ENCODE measurements around the gene SLC44A3. TPM values are rescaled to one million over a fixed set of nuclear protein-coding genes. Genes with fewer than 3 reads are reported as not detected.
A peak's percentile ranks its signal among the peaks of the same experiment; 100 is the strongest.

SLC44A3 gene
- total RNA-seq, 6 experiments from 2014 or later: 1.9 to 8.7 (median 7.4) TPM

DNA sequence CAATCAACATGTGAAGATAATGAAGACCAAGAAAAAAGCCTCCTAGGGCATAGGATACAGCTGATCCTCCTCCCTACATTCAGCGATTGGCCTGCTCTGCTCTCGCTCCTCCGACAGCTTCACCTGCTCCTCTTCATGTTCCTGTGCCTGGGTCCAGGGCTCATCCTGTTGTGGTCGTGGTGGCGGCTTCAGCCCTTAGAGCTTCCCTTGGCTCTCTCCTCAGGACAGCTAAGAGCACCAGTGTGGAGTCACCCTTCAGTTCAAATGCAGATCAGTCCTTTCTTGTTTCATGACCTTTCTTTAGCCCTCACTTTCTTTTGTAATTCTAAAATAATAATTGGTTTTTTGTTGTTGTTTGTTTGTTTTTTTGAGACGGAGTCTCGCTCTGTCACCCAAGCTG lies 88.0 kb downstream of the SLC44A3 start:
- intact Hi-C loops (cut with DNase I): no loop called here
- 86% methylated on average over 7 of the region's 7 CpGs for WGBS (ENCODE audit: insufficient coverage, low coverage, low lambda C conversion rate, missing lambda C conversion rate)

GRCh38 chr1:94908965-94909364 lies 88.8 kb downstream of the SLC44A3 start:
- no peak for DNase-seq
- no peaks in the 10 kb centered on the region for H3K36me3 ChIP-seq
- H3K4me1 ChIP-seq: peaks cover 0 to 27% (median 3%) of the 10 kb centered on the region in 4 donors
- ATAC-seq: no peak
- 90% methylated on average over 2 of the region's 2 CpGs for WGBS (ENCODE audit: insufficient coverage, low coverage, low lambda C conversion rate, missing lambda C conversion rate)
- intact Hi-C loops (cut with DNase I): no loop called here
- H3K4me3 ChIP-seq: no peak overlapping the region
- no peaks in the 10 kb centered on the region for H3K9me3 ChIP-seq
- H3K27me3 ChIP-seq: no peaks in the 10 kb centered on the region
- TF ChIP-seq, protein P1, sequence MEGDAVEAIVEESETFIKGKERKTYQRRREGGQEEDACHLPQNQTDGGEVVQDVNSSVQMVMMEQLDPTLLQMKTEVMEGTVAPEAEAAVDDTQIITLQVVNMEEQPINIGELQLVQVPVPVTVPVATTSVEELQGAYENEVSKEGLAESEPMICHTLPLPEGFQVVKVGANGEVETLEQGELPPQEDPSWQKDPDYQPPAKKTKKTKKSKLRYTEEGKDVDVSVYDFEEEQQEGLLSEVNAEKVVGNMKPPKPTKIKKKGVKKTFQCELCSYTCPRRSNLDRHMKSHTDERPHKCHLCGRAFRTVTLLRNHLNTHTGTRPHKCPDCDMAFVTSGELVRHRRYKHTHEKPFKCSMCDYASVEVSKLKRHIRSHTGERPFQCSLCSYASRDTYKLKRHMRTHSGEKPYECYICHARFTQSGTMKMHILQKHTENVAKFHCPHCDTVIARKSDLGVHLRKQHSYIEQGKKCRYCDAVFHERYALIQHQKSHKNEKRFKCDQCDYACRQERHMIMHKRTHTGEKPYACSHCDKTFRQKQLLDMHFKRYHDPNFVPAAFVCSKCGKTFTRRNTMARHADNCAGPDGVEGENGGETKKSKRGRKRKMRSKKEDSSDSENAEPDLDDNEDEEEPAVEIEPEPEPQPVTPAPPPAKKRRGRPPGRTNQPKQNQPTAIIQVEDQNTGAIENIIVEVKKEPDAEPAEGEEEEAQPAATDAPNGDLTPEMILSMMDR (IDR thresholded peaks at IDR 0.05): no peak
- no peak for TF ChIP-seq POLR2A (IDR thresholded peaks at IDR 0.05)
- no peak overlapping the region for H3K27ac ChIP-seq

More for the DNA sequence above, 88.0 kb downstream of the SLC44A3 start:
- Histone ChIP-seq H3K36me3 (peaks cover 0 to 3% (median 0%) of the 10 kb centered on the region in 4 donors), H3K4me3 (no peak overlapping the region), H3K4me1 (peaks cover 0 to 19% (median 3%) of the 10 kb centered on the region in 4 donors), H3K27ac (no peak overlapping the region), H3K27me3 (no peaks in the 10 kb centered on the region), H3K9me3 (no peaks in the 10 kb centered on the region)
- DNase-seq (no peak), ATAC-seq (no peak)
- TF ChIP-seq POLR2A (IDR thresholded peaks at IDR 0.05): no peak
- TF ChIP-seq, protein P1 (IDR thresholded peaks at IDR 0.05): no peak

- Histone ChIP-seq H3K4me3 (no peak overlapping the region), H3K36me3 (no peaks in the 10 kb centered on the region), H3K9me3 (no peaks in the 10 kb centered on the region), H3K4me1 (peaks cover 0 to 30% (median 3%) of the 10 kb centered on the region in 4 donors), H3K27me3 (no peaks in the 10 kb centered on the region), H3K27ac (no peak overlapping the region)
- DNase-seq (no peak), ATAC-seq (no peak)
- intact Hi-C loops (cut with DNase I): no loop called here
- no peak for TF ChIP-seq POLR2A (IDR thresholded peaks at IDR 0.05)
- TF ChIP-seq, protein P1 (IDR thresholded peaks at IDR 0.05): no peak
- WGBS (ENCODE audit: insufficient coverage, low coverage, low lambda C conversion rate, missing lambda C conversion rate): 88% methylated on average over 6 of the region's 6 CpGs
These were observed 89.3 kb downstream of the SLC44A3 start for GRCh38 chr1:94909486-94909885.

DNA sequence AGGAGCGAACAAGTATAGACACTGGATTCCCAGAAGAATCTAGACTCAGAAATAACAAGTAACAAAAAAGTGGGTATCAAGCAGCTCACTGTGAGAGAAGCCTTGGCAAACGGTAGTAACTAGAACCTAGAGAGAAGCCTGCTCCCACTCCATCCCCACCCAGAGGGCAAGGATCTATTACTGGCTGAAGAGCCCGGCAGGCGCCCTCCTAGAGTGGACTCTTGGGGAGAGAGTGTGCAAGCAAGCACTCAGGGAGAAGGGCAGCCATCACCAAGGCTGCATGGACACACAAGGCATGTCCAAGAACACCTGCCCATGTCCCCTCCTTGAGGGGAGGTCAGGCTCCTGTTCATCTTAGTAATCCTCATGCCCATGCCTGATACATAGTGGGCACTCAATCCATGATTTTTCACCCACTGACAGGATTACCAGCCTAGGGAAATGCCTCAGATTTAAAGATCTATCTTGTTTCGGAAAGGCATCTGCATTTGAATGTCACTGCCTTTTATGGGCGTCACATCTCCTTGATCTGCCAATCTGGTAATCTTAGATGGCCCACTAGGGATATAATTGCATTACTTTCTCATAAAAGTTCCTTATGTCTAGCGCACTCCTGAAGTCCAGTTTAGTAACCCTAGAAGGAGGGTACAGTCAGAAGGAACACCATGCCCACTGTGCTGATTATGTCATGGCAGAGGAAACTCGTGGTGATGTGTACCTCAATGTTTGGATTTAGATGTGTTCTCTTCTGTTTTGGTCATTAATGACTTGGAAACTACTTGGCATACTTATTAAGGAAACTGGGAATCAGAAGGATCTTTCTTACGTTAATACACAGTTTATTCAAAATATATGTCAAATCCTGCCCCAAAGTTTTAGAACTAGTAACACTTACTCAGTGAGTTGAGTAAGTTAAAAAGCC lies 92.4 kb downstream of the SLC44A3 start:
- Histone ChIP-seq H3K36me3 (no peaks in the 10 kb centered on the region), H3K4me3 (no peak overlapping the region), H3K27me3 (no peaks in the 10 kb centered on the region), H3K4me1 (peaks cover 0 to 30% (median 3%) of the 10 kb centered on the region in 4 donors), H3K27ac (no peak overlapping the region), H3K9me3 (no peaks in the 10 kb centered on the region)
- intact Hi-C loops (cut with DNase I): no loop called here
- DNase-seq (no peak), ATAC-seq (peak; percentile 17 to 45 (median 32))
- TF ChIP-seq POLR2A (IDR thresholded peaks at IDR 0.05): no peak
- TF ChIP-seq, protein P1 (IDR thresholded peaks at IDR 0.05): no peak
- WGBS (ENCODE audit: insufficient coverage, low coverage, low lambda C conversion rate, missing lambda C conversion rate): 49% methylated on average over 7 of the region's 9 CpGs
